ENCODE measurements around the gene USP53.
A peak's percentile ranks its signal among the peaks of the same experiment; 100 is the strongest.
"Not testable (repeated sequence)": the region's sequence is repeated elsewhere in the genome, so short reads cannot be mapped to it uniquely, and the experiment has no call there.

USP53 gene

GRCh38 chr4:119279945-119280344, 67.4 kb downstream of the USP53 start:
- not testable (repeated sequence) for DNase-seq

DNA sequence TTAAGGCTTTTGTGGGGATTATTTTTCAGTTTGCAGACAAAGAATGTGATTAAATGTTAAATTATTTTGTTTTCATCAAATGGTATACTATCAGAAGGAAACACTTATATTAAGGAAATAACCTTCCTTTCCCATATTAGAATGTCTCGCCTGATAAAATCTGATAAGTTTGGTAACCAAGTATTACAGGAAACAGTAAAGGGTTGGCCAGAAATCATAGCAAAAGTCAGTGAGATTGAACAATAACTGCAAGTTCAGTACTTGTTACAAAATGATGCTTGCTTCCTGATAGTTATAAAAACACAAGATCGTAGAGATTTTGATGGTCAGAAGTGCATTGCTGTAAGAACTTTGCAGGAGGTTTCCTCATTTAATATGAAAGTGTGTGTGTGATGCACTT, 68.9 kb downstream of the USP53 start:
- DNase-seq, result no peak

GRCh38 chr4:119284876-119285780, 72.6 kb downstream of the USP53 start:
- no peak for DNase-seq

DNA sequence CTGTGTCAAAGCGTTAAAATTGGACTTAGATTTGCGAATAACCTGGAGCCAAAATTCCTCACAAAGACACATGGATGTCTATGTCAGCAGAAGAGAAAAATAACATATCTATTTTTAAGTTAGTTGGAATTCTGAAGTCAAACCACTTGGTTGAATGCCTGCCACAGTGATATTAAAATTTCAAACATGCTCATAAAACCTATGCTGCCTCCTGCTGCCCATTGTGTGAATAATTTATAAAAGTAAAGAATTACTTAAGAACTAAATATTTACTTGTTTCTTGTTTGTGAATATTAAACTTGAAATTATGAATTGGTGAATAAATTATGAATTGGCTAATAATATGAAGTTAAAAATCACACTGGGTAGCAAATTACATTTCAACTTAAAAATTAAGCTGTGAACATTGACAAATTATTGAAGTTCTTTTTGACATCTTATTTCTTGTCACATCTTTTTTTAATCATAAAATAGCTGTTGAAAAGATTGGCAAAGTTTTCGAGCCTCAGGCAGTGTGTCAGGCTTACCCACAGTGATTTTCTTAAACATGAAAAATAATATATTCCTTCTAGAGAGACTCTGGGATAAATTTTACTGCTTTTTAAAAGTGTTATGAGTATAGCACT, 74.0 kb downstream of the USP53 start:
- DNase-seq, result no peak

DNA sequence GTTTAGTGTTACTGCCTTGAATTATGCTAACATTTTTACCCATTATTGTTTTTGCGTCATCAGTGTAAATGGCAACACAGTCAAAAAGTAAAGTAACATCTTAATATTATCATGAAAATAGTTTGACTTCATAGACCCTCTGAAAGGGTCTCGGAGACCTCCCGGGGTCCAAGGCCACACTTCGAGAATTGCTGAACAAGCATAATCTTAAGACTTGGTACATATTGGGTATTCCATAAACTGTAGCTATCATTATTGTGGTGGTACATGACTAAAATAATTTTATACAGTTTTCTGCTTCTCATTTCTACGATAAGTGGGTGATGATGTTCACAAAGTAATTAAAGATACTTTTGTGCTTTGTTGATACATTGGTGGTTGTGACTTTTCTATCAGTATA, 76.8 kb downstream of the USP53 start:
- DNase-seq, result no peak

DNA sequence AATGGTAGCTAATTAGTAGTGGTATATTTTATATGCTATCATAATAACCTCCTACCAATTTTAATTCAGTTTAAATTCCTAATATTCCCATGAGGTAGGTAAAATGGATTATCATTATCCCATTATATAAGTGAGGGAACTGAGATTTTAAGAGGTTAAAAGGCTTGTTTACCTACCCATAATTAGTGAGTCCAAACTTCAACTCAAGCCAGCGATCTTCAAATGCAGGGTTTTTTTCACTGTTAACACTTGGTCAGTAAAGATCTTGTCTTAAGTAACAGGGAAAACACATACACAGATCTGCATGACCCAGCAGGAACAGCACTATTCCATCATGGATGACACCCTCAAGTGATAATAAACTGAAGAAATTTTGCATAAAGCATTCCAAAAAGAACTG, 78.1 kb downstream of the USP53 start:
- no peak for DNase-seq

DNA sequence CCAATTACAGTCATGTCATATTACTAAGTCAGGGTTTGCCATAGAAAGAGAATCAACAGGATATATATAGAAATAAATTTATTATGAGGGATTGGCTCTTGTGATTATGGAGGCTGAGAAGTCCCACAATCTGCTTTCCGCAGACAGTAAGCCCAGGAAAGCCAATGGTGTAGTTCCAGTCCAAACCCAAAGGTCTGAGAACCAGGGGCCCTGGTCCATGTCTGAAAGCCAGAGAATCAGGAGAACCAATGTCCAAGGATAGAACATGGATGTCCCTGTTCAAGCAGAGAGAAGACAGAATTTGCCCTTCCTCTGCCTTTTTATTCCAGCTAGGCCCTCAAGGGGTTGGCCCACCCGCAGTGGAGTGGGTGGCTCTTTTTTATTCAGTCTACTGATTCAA, 83.8 kb downstream of the USP53 start:
- no peak for DNase-seq

- no peak for DNase-seq
Observed at GRCh38 chr4:119297795-119298194, 85.3 kb downstream of the USP53 start.

- DNase-seq, result no peak
Observed at GRCh38 chr4:119299260-119299671, 86.8 kb downstream of the USP53 start.

DNA sequence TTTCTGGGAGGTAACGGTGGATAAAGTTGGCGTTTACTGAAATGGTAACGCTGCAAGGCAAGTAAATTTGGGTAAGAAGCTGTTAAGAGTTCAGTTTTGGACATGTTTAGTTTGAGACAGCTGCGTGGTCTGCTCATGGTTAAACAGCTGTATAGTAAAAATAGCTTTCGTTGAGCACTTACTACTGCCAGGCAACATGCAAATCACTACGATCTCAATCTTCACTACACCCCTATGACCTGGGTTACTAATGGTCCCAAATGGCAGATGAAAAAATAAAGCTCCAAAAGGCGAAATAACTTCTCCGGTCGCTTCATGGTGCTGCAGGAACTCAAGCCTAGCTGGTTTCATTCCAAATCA, 87.2 kb downstream of the USP53 start:
- DNase-seq, result no peak

- no peak for DNase-seq
Observed at GRCh38 chr4:119300101-119300978, 87.8 kb downstream of the USP53 start.

DNA sequence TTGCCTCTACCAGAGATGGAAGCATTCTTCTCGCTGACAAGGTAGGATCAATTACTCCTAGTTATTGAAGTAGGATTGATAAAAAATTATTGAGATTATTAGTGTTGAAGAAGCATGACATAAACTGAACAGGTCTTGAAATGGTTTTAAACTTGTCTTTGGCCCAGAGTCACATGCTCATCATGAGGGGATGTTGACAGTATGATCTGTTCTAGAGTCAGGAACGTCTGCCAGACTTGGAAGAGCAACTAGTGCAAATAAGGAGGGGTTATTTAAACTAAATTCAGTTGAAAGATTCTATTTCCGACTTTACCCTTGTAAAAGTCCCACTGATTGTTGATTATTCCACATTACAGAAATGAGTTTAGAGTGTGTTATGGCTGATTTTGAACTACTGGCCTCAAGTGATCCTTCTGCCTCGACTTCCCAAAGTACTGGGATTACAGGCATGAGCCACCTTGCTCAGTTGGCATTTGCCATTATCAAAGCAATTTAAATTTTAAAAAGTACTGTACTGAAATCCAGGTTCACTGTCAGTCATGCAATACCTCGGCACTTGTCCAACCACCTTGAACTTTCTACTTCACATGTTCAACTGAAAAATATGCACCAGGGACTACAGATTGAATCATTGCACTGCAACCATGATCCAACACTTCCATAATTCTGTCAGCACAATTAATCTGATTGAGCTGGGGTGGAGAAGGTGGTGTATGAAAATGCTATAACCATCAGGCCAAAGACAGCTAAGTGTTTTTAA, 89.7 kb downstream of the USP53 start:
- DNase-seq, result no peak

- DNase-seq, result no peak
Observed at GRCh38 chr4:119303587-119304305, 91.2 kb downstream of the USP53 start.

GRCh38 chr4:119304431-119304830, 91.9 kb downstream of the USP53 start:
- DNase-seq, result no peak

DNA sequence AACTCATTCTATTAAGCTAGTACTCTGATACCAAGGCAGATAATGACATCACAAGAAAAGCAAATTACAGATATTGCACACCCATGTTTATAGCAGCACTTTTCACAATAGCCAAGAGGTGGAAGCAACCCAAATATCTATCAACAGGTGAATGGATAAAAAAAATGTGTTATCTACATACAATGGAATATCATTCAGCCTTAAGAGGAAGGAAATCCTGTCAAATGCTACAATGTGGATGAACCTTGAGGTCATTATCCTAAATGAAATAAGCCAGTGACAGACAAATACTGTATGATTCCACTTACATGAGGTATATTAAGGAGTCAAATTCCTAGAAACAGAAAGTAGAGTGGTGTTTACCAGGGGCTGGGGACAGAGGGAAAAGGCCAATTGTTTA, 95.1 kb downstream of the USP53 start:
- DNase-seq, result no peak

DNA sequence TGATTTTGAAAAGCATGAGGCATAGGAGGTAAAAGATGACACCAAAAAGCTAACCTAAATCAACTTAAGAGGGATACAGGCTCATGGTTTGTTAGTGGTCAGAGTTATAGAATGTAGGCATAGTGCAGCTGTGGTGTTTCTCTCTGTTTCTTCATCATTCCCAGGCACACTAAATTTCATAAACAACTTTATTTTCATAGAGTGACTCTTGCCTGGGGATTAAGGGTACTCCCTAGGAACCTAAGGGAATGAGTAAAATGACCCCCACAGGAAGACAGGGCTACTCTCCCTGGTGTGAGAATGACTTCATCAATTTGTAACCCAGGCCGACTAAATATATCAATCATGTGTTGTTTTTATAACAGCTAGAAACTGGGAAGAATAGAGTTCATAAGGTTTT, 98.3 kb downstream of the USP53 start:
- no peak for DNase-seq

DNA sequence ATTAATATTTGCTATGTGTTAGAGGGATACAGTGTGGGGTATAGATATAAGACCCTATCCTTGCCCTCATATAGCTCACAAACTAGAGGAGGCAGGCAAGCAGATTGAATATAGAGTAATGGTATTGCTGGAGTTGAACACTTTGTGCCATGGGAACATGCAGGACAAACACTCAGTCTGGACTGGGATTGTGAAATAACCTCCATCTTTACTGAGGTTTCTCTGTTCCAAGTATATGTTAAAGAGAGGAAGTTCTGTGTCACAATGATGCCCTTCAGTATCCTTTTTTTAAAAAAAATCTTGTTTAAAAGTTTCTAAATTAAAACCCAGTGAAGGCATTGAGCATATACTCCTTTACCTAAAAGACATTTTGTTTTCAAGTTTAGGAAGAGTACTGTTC, 100.7 kb downstream of the USP53 start:
- no peak for DNase-seq

DNA sequence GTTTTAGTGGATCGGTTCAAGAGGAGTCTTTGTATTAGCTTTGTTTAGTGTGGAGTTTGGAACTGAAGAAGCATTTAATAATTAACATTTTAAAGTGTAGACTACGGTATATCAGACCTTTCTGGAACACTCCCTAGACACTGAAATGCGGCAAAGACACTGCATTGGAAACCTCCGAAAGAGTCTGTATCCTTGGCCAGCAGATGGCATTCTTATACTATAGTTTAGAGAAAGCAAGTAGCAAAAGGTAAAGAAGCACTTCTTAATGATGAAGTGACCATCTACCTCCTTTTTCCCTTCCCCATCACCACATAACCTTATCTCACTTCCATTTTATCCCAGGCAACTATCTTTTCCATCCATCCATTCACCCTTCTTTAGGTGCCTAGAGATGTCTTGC, 101.8 kb downstream of the USP53 start:
- DNase-seq, result peak; percentile 43

- DNase-seq, result no peak
Observed at GRCh38 chr4:119315036-119315435, 102.5 kb downstream of the USP53 start.

- DNase-seq, result no peak
Observed at GRCh38 chr4:119317990-119318389, 105.5 kb downstream of the USP53 start.

GRCh38 chr4:119321921-119322687, 109.6 kb downstream of the USP53 start, which contains the start of gene FABP2:
TSS of gene FABP2 (minus strand) at chr4:119322138. CDS start at chr4:119322102, 36 bp downstream.
- no peak for DNase-seq

Data from NCI-H1417 treated with DMSO at 0.1 percent for 48 hours (cell line).